Effector memory CD8-positive, alpha-beta T cell (primary cell): ENCODE data around the gene KMT2B.
A peak's percentile ranks its signal among the peaks of the same experiment; 100 is the strongest.
"Not testable (repeated sequence)": the region's sequence is repeated elsewhere in the genome, so short reads cannot be mapped to it uniquely, and the experiment has no call there.

ENCODE experiments used
- ATAC-seq: fragments of 150-1000 bp; cut with Tn5 transposase; replicated peaks from 2 replicates; pipeline ENCODE4 v1.10.0; 2021; ENCODE audit warnings: mild to moderate bottlenecking, moderate library complexity
- DNase-seq, 3 experiments: peaks; one replicate each; pipeline ENCODE4 v3.0.0; 2021
- H3K27ac Mint-ChIP-seq, 2 donors: one replicate each; pipeline ENCODE4 v1.8.0; 2022; ENCODE audit warnings: mild to moderate bottlenecking in 2 of 2, mixed read lengths in 2 of 2, moderate library complexity in 2 of 2
- H3K27me3 Mint-ChIP-seq, 2 donors: one replicate each; pipeline ENCODE4 v1.8.0; 2022; ENCODE audit warnings: mixed read lengths in 2 of 2
- H3K36me3 Mint-ChIP-seq: one replicate; pipeline ENCODE4 v1.8.0; 2022; ENCODE audit warnings: mild to moderate bottlenecking, moderate library complexity, mixed read lengths; ENCODE audit not compliant: insufficient read depth
- H3K4me1 Mint-ChIP-seq, 2 donors: one replicate each; pipeline ENCODE4 v1.8.0; 2022; ENCODE audit warnings: low read depth in 2 of 2, mixed read lengths in 2 of 2
- H3K4me3 Mint-ChIP-seq, 2 donors: one replicate each; pipeline ENCODE4 v1.8.0; 2022; ENCODE audit warnings: mild to moderate bottlenecking in 2 of 2, mixed read lengths in 2 of 2, moderate library complexity in 2 of 2
- H3K9me3 Mint-ChIP-seq, 2 donors: one replicate each; pipeline ENCODE4 v1.8.0; 2022; ENCODE audit warnings: mixed read lengths in 2 of 2

KMT2B gene

GRCh38 chr19:35772362-35772761 is 54.6 kb downstream of the KMT2B start:
- H3K36me3 Mint-ChIP-seq, ATAC-seq, H3K27ac Mint-ChIP-seq, H3K4me3 Mint-ChIP-seq, H3K9me3 Mint-ChIP-seq, DNase-seq, H3K27me3 Mint-ChIP-seq: not testable (repeated sequence)
- peaks cover 18 to 20% of the 10 kb centered on the region in 2 donors for H3K4me1 Mint-ChIP-seq

- ATAC-seq: no peak
- no peaks in the 10 kb centered on the region for H3K27me3 Mint-ChIP-seq
- H3K9me3 Mint-ChIP-seq: no peaks in the 10 kb centered on the region
- H3K36me3 Mint-ChIP-seq: peaks cover 5% of the 10 kb centered on the region
- DNase-seq: no peak
- H3K27ac Mint-ChIP-seq: no peak overlapping the region
- H3K4me3 Mint-ChIP-seq: no peak overlapping the region
- H3K4me1 Mint-ChIP-seq: peaks cover 18 to 20% of the 10 kb centered on the region in 2 donors
Measured at GRCh38 chr19:35773020-35773806, 55.4 kb downstream of the KMT2B start.

DNA sequence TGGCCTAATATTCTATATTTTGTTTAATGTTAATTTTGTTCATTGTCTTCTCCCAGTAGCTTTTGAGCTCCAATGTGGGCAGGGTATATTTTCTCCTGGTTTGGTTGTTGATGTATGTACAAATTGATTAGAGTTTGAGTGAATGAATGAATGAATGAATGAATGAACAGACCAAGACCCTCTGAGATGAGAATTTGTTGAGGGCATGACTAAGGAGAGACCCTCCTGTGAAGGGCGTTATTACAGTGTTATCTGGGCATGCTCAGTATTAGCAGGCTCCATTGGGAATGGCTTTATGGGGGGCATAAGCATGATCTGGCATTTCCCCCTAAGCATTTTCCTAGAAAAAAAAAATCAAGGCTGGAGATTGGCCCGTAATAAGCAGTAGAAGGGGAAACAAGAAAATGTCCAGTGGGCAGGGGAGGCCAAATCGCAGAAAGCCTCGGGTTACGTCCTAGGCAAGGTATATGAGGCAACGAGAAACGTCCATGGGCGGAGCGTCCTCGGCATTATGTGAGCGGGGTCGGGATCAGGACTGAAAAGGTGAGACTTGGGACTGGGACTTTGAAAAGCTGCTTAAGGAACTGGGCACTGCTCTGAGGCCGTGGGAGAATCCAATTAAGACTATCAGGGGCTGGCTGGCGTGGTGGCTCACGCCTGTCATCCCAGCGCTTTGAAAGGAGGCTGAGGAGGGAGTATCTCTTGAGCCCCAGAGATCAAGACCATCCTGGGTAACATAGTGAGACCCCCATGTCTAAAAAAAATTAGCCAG is 56.7 kb downstream of the KMT2B start:
- peaks cover 3% of the 10 kb centered on the region for H3K36me3 Mint-ChIP-seq
- H3K4me3 Mint-ChIP-seq: peak overlapping the region; percentile 72 to 86
- DNase-seq (no peak), ATAC-seq (no peak)
- H3K4me1 Mint-ChIP-seq: peaks cover 18% of the 10 kb centered on the region in 2 donors
- no peak overlapping the region for H3K27ac Mint-ChIP-seq
- H3K27me3 Mint-ChIP-seq: no peaks in the 10 kb centered on the region
- H3K9me3 Mint-ChIP-seq: no peaks in the 10 kb centered on the region

DNA sequence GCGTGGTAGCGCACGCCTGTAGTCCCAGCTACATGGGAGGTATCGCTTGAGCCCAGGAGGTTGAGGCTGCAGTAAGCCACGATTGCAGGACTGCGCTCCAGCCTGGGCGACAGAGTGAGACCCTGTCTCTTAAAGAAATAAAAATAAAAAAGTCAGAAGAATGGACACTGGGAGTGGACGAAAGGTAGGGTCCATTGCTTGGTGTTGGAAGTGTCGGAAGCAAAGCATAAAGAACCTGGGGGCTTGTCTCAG is 57.2 kb downstream of the KMT2B start:
- Mint-ChIP-seq H3K27ac (no peak overlapping the region), H3K4me1 (peaks cover 18% of the 10 kb centered on the region in 2 donors), H3K27me3 (no peaks in the 10 kb centered on the region), H3K9me3 (no peaks in the 10 kb centered on the region), H3K4me3 (peak overlapping the region; percentile 72 to 86), H3K36me3 (peaks cover 3% of the 10 kb centered on the region)
- ATAC-seq (no peak), DNase-seq (no peak)

DNA sequence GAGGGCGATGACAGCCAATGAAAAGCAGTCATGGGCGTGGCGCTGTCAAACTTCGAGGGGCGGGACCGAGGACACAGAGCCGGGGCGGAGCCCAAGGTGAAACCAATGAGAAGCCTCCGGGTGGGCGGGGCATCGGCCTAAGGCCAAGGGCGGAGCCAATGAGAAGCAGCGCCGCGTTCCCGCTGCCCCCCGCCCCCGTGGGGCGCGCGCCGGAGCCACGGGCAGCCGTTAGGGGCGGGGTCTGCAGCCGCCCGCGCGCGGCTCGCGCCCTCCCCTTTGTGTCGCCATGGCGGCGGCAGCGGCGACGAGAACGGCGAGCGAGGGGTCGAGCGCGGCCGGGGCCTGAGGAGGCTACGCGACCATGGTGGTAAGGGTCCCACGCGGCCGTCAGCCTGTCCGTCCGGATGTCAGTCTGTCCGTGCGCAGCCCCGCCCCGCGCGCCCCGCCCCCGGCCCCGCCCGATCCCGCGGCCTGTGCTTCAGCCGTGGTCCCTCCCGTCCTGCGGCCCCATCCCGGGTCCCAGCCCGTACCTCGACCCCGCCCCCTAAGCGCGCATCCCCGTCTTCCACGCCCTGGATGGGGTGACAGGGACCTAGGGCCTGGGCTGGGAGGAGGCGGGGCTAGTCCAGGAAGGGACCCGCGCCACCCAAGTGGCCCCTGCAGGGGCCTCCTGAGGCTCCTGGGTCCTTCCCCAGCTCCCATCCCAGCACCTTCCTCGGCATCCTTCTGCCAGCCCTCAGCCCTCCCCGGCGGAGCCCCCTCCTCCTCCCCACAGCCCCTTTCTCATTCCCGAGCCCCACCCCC is 57.7 kb downstream of the KMT2B start, which contains the start of gene ARHGAP33:
Gene ARHGAP33, plus strand, starts transcription at position 267 of the 804 bp plus-strand sequence. Its CDS starts 95 bp downstream, at position 362.
- Mint-ChIP-seq H3K4me1 (peaks cover 18% of the 10 kb centered on the region in 2 donors), H3K9me3 (no peaks in the 10 kb centered on the region), H3K27me3 (no peaks in the 10 kb centered on the region), H3K4me3 (peak within 1 kb of the TSS; percentile 72 to 86), H3K36me3 (peaks cover 6% of the 10 kb centered on the region), H3K27ac (peak within 1 kb of the TSS; percentile 38 to 73)
- ATAC-seq: peak; percentile 97
- DNase-seq: peak; percentile 97 to 99 (median 99)

DNA sequence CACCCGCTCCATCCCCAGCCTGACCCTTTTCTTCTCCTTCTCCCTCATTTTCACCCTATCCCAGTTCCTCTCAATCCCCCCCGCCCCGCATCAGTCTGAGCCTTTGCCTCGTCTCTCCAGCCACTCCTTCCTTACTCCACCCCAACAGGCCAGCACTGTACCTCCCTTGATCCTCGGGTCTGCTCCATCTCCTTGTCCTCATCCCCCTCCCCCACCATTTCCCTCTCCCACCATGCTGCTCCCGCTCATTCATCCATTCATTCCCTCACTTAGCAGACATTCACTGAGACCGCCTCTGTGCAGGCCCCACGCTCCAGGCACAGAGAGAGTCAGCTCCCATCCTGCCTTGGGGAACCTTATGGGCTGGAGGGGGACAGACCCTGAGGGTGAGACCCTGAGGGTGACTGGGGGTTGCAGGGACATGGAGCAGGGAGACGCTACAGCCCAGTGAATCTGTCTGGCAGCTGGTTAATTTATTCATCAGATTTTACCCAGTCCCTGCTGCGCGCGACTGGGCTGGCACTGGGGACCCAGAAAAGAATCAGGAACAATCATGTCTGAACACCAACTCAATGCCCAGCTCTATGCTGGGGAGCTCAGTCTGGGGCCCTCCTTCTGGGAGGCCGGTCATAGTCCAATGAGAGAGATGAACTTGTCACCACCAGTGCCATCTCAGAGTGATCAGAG is 58.4 kb downstream of the KMT2B start:
- no peak for ATAC-seq
- Mint-ChIP-seq H3K9me3 (no peaks in the 10 kb centered on the region), H3K27me3 (no peaks in the 10 kb centered on the region), H3K36me3 (peaks cover 6% of the 10 kb centered on the region), H3K4me1 (peaks cover 18% of the 10 kb centered on the region in 2 donors), H3K27ac (peak overlapping the region; percentile 38 to 73), H3K4me3 (peak overlapping the region; percentile 72 to 86)
- no peak for DNase-seq

DNA sequence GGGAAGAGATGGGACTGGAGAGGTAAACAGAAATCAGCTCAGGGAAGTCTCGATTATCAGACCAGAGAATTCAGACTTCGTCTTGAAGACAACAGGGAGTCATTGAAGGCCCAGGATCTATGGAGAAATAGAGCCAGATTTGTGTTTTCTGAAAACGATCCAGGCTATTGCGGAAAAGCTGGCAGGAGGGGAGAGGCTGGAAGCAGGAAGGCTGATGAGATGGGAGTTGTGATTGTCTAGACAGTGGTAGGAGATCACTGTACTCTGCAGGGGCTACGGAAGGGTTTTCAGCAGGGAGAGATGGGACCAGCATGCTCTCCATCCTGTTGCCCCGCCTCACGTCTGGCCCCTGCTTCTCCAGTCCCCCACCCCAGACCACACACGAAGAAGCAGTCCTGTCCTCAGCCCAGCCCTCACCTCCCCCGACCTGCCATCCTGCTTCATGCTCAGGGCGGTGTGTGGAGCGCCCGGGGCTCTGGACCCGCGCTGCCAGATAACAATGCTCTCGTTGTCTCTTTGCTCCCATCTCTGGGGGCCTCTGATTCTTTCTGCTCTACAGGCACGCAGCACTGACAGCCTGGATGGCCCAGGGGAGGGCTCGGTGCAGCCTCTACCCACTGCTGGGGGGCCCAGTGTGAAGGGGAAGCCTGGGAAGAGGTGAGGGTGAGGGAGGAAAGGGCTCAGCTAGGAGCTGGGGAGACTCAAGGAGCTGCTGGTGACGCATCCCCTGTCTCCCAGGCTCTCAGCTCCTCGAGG is 59.5 kb downstream of the KMT2B start:
- H3K36me3 Mint-ChIP-seq: peaks cover 6% of the 10 kb centered on the region
- H3K9me3 Mint-ChIP-seq: no peaks in the 10 kb centered on the region
- peaks cover 18% of the 10 kb centered on the region in 2 donors for H3K4me1 Mint-ChIP-seq
- H3K4me3 Mint-ChIP-seq: peak overlapping the region; percentile 36 to 86
- ATAC-seq (no peak), DNase-seq (no peak)
- H3K27ac Mint-ChIP-seq: no peak overlapping the region
- H3K27me3 Mint-ChIP-seq: no peaks in the 10 kb centered on the region

GRCh38 chr19:35777961-35778360 is 60.2 kb downstream of the KMT2B start:
- H3K4me1 Mint-ChIP-seq: peaks cover 18% of the 10 kb centered on the region in 2 donors
- H3K27me3 Mint-ChIP-seq: no peaks in the 10 kb centered on the region
- H3K36me3 Mint-ChIP-seq: peaks cover 6% of the 10 kb centered on the region
- no peak for DNase-seq
- ATAC-seq: no peak
- H3K9me3 Mint-ChIP-seq: no peaks in the 10 kb centered on the region
- no peak overlapping the region for H3K4me3 Mint-ChIP-seq
- no peak overlapping the region for H3K27ac Mint-ChIP-seq

GRCh38 chr19:35779033-35779432 is 61.2 kb downstream of the KMT2B start:
- no peaks in the 10 kb centered on the region for H3K27me3 Mint-ChIP-seq
- H3K4me3 Mint-ChIP-seq: no peak overlapping the region
- H3K27ac Mint-ChIP-seq: no peak overlapping the region
- H3K4me1 Mint-ChIP-seq: peaks cover 18% of the 10 kb centered on the region in 2 donors
- H3K36me3 Mint-ChIP-seq: peaks cover 6% of the 10 kb centered on the region
- DNase-seq (no peak), ATAC-seq (no peak)
- H3K9me3 Mint-ChIP-seq: no peaks in the 10 kb centered on the region

DNA sequence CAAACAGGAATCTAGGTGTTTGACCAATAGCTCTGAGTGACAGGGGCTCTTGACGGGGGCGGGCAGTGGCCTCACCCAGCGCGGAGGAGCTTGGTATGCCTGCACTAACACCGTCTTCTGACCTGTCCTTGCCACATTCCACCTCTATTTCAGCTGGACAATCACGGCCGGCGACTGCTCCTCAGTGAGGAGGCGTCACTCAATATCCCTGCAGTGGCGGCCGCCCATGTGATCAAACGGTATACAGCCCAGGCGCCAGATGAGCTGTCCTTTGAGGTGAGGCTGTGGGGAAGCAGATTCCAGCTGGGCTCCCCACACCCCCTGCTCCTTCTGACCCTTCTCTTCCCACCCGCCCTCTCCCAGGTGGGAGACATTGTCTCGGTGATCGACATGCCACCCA is 62.3 kb downstream of the KMT2B start:
- Mint-ChIP-seq H3K27ac (no peak overlapping the region), H3K4me3 (no peak overlapping the region), H3K4me1 (peaks cover 10 to 11% of the 10 kb centered on the region in 2 donors), H3K27me3 (no peaks in the 10 kb centered on the region), H3K36me3 (peaks cover 6% of the 10 kb centered on the region), H3K9me3 (no peaks in the 10 kb centered on the region)
- DNase-seq (no peak), ATAC-seq (no peak)

GRCh38 chr19:35780717-35781116 is 62.9 kb downstream of the KMT2B start:
- Mint-ChIP-seq H3K27ac (no peak overlapping the region), H3K4me3 (no peak overlapping the region), H3K4me1 (peaks cover 8 to 11% of the 10 kb centered on the region in 2 donors), H3K36me3 (peaks cover 6% of the 10 kb centered on the region), H3K9me3 (no peaks in the 10 kb centered on the region), H3K27me3 (no peaks in the 10 kb centered on the region)
- ATAC-seq (no peak), DNase-seq (no peak)

DNA sequence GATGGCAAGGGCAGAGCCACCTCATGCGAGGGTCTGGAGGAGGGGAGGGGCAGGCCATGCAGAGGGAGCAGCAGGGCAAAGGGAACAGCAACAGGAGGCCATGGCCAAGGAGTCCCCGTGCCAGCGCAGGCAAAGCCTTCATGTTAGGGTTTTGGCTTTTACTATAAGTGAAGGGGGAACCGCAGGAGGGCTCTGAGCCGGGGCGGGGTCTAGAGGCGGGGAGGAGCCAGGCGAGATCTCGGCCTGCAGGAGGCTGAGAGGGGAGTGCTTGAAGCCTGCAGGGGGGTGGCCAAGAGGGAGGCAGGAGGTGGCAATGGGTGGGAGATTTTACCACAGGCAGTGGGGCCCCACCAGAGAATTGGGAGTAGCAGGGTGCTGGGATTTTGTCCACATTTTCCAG is 63.8 kb downstream of the KMT2B start:
- Mint-ChIP-seq H3K27ac (no peak overlapping the region), H3K27me3 (no peaks in the 10 kb centered on the region), H3K9me3 (no peaks in the 10 kb centered on the region), H3K36me3 (peaks cover 6% of the 10 kb centered on the region), H3K4me3 (no peak overlapping the region), H3K4me1 (peaks cover 3 to 4% of the 10 kb centered on the region in 2 donors)
- DNase-seq (no peak), ATAC-seq (no peak)
